HFF-Myc (cell line): Measurements from ENCODE around the gene ZNF844.
"Not testable (repeated sequence)": the region's sequence is repeated elsewhere in the genome, so short reads cannot be mapped to it uniquely, and the experiment has no call there.

Experiments
- DNase-seq: peaks from one replicate; pipeline ENCODE4 v3.0.0-alpha.2; 2011; ENCODE audit warnings: low read depth; ENCODE audit errors: extremely low read depth
- H3K4me3 ChIP-seq: replicated peaks from 2 replicates; pipeline ENCODE4 v1.5.1; 2011; ENCODE audit warnings: low read depth, mild to moderate bottlenecking, control low read depth, low read length
- TF ChIP-seq, protein P1 (sequence below): IDR thresholded peaks from 2 replicates; pipeline ENCODE4 v1.5.1; 2012; ENCODE audit warnings: mild to moderate bottlenecking, low read depth, low read length, control low read depth; ENCODE audit errors: missing control alignments

ZNF844 gene

DNA sequence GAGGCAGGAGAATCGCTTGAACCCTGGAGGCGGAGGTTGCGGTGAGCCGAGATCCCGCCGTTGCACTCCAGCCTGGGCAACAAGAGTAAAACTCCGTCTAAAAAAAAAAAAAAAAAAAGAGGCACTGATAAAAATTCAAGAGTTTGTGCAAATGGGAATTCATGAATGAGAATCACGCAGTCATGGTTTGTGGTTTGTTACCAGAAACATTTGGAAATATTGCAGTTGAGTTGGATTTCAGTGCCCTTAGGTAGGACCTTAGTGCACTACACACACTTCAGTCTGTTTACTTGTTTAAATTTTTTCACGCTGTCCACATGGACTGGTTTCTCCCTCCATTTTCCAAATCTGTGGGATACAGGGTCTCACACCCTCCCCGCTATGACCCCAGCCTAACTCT, 28.4 kb downstream of the ZNF844 start:
- DNase-seq, result no peak
- TF ChIP-seq, protein P1, sequence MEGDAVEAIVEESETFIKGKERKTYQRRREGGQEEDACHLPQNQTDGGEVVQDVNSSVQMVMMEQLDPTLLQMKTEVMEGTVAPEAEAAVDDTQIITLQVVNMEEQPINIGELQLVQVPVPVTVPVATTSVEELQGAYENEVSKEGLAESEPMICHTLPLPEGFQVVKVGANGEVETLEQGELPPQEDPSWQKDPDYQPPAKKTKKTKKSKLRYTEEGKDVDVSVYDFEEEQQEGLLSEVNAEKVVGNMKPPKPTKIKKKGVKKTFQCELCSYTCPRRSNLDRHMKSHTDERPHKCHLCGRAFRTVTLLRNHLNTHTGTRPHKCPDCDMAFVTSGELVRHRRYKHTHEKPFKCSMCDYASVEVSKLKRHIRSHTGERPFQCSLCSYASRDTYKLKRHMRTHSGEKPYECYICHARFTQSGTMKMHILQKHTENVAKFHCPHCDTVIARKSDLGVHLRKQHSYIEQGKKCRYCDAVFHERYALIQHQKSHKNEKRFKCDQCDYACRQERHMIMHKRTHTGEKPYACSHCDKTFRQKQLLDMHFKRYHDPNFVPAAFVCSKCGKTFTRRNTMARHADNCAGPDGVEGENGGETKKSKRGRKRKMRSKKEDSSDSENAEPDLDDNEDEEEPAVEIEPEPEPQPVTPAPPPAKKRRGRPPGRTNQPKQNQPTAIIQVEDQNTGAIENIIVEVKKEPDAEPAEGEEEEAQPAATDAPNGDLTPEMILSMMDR, result no peak
- peak overlapping the region; percentile 50 for H3K4me3 ChIP-seq

DNA sequence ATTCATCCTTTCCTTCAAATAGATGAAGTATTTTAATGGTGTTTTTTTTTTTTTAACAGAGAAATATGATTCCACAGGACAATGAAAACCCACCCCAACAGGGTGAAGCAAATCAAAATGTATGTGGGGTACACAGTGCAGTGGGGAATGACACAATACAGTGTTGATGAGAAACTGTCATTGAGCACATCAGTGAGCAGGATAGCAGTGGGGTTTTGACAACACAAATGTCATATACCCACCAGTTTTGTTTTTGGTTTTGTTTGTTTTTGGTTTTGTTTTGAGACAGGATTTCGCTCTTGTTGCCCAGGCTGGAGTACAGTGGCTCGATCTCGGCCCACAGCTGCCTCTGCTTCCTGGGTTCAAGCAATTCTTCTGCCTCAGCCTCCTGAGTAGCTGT, 29.2 kb downstream of the ZNF844 start:
- no peak for DNase-seq
- no peak overlapping the region for H3K4me3 ChIP-seq
- TF ChIP-seq, protein P1, result no peak

DNA sequence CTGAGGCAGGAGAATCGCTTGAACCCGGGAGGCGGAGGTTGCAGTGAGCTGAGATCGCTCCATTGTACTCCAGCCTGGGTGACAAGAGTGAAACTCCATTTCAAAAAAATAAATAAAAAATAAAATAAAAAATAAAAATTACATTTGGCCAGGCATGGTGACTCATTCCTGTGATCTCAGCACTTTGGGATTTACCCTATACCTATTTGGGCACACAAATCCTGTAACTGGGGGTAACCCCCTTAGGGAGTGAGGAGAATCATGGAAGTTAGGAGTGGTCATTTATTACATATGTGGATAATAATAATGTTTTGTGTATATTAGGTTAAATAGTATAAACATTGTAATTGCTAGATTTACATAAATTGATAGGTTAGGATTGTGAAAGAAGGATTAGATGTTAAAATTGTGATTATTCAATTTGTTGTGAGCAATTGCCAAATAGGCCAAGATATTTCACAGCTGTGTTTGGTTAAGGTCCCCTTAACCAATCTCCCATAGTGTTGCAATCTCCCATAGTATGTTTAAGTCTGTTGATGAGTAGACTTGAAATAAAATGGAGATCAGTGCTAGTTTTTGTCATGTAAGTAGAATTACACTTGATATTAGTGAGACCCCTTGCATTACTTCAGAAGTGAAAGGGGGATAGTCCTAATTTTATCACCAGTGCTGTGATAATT, 30.7 kb downstream of the ZNF844 start:
- TF ChIP-seq, protein P1, result no peak
- no peak for DNase-seq
- no peak overlapping the region for H3K4me3 ChIP-seq

DNA sequence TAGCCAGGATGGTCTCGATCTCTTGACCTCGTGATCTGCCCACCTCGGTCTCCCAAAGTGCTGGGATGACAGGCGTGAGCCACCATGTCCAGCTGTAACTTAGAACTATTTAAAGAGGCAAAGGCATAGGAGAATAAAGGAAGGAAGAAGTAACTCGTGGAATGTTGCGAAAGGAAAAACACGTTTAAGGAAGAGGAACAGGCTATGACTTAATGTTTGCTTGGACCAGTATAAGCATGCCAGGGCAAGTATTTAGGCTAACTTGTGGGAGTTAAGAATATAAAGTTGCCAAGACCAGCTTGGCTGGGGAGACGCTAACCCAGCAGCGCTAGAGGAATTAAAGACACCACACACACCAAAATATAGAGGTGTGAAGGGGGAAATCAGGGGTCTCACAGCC, 33.5 kb downstream of the ZNF844 start:
- DNase-seq, result no peak
- no peak overlapping the region for H3K4me3 ChIP-seq
- TF ChIP-seq, protein P1, result no peak

DNA sequence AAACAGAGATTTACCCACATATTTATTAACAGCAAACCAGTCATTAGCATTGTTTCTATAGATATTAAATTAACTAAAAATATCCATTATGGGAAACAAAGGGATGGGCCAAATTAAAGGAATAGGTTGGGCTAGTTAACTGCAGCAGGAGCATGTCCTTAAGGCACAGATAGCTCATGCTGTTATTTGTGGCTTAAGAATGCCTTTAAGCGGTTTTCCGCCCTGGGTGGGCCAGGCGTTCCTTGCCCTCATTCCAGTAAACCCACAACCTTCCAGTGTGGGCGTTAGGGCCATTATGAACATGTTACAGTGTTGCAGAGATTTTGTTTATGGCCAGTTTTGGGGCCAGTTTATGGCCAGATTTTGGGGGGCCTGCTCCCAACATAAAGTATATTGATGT, 39.4 kb downstream of the ZNF844 start:
- not testable (repeated sequence) for DNase-seq

DNA sequence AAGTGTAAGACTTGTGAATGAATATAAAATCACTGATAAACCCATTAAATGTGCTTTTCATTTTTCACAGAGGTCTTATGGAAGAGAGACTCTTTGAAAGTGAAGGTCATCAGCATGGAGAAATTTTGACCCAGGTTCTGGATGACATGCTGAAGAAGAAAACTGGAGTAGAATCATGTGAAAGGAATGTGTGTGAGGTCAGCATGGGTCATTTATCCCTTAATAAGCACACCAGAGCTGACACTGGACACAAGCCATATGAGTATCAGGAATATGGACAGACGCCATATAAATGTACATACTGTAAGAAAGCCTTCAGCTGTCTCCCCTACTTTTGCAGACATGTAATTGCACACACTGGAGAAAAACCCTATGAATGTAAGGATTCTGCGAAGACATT, 46.6 kb downstream of the ZNF844 start:
- TF ChIP-seq, protein P1, result no peak
- DNase-seq, result no peak
- no peak overlapping the region for H3K4me3 ChIP-seq

More for the DNA sequence above, 39.4 kb downstream of the ZNF844 start:
- not testable (repeated sequence) for H3K4me3 ChIP-seq

DNA sequence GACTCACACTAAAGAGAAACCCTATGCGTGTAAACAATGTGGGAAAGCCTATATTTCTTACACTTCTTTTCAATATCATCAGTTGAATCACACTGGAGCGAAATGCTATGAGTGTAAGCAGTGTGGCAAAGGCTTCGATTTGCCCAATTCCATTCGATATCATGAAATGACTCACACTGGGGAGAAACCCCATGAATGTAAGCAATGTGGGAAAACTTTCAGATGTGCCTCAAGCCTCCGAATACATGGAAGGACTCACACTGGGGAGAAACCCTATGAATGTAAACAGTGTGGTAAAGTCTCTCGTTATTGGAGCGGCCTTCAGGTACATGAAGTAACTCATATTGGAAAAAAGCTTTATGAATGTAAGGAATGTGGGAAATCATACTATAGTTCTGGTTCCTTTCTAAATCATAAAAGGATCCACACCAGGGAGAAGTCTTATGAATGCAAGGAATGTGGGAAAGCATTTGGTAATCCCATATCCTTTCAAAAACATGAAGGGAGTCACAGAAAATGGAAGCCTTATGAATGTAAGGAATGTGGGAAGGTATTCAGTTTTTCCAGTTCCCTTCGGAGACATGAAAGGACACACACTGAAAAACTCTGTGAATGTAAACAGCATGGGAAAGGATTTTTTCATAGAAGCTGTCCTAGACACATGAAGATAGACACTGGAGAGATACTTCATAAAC, 47.6 kb downstream of the ZNF844 start:
- no peak overlapping the region for H3K4me3 ChIP-seq
- TF ChIP-seq, protein P1, result no peak
- DNase-seq, result no peak
